Kidney (tissue), 14 donors: Measurements from ENCODE around the gene TPST1. TPM values are rescaled to one million over a fixed set of nuclear protein-coding genes. Genes with fewer than 3 reads are reported as not detected.
"Not testable (repeated sequence)": the region's sequence is repeated elsewhere in the genome, so short reads cannot be mapped to it uniquely, and the experiment has no call there.

Experiments
- DNase-seq, 5 donors: peaks; one replicate each; pipeline ENCODE4 v3.0.0-alpha.2; 2013 to 2020
- FAIRE-seq: peaks from 2 replicates; lab custom pipeline; 2012; peaks lifted over from hg19 to GRCh38; lab: Jason Lieb, UNC
- H3K27ac ChIP-seq, 2 donors: one replicate each; pipeline ENCODE4 v1.7.0; 2013; ENCODE audit warnings: low read depth in 2 of 2, low read length in 2 of 2, inconsistent platforms in 1 of 2
- H3K27me3 ChIP-seq: one replicate; pipeline ENCODE4 v1.7.1; 2013; ENCODE audit warnings: low read length, inconsistent platforms; ENCODE audit not compliant: control insufficient read depth, insufficient read depth
- H3K36me3 ChIP-seq, 3 donors: one replicate each; pipeline versions ENCODE4 v1.7.0 to v1.7.1; 2013; ENCODE audit warnings: low read length in 3 of 3, control low read depth in 1 of 3, inconsistent platforms in 1 of 3; ENCODE audit not compliant: insufficient read depth in 3 of 3, control insufficient read depth in 2 of 3
- H3K4me1 ChIP-seq, 3 donors: one replicate each; pipeline versions ENCODE4 v1.7.0 to v1.7.1; 2013; ENCODE audit warnings: low read length in 3 of 3, inconsistent platforms in 1 of 3, low read depth in 1 of 3; ENCODE audit not compliant: control insufficient read depth in 2 of 3, insufficient read depth in 2 of 3
- H3K4me3 ChIP-seq, 3 donors: one replicate each; pipeline versions ENCODE4 v1.7.0 to v1.8.1; 2013; ENCODE audit warnings: low read length in 3 of 3, control low read depth in 1 of 3, inconsistent platforms in 1 of 3
- H3K9ac ChIP-seq, 3 donors: one replicate each; pipeline versions ENCODE4 v1.7.0 to v1.7.1; 2013; ENCODE audit warnings: low read length in 3 of 3, control low read depth in 1 of 3, inconsistent platforms in 1 of 3
- H3K9me3 ChIP-seq, 3 donors: one replicate each; pipeline versions ENCODE4 v1.7.0 to v1.7.1; 2013; ENCODE audit warnings: low read length in 3 of 3, control low read depth in 1 of 3, inconsistent platforms in 1 of 3; ENCODE audit not compliant: control insufficient read depth in 2 of 3, insufficient read depth in 1 of 3
- CTCF ChIP-seq: IDR thresholded peaks from 3 replicates; pipeline ENCODE4 v1.5.1; 2012; ENCODE audit warnings: mild to moderate bottlenecking, moderate library complexity, borderline replicate concordance; ENCODE audit not compliant: insufficient read depth; ENCODE audit errors: extremely low read depth
- intact Hi-C: fragments of 100-400 bp; cut with DNase I; formaldehyde crosslinking; loops from one replicate; pipeline ENCODE4 v1.11.1; 2022
- polyA plus RNA-seq: library from polyadenylated mRNA; stranded (reverse); fragments of 350-450 nt; fragmentation: Illumina TruSeq; extraction: RNeasy Lipid Tissue Mini Kit (QIAGEN cat#74804); gene quantifications from one replicate; pipeline ENCODE4 v1.2.3, GENCODE V29; 2014; ENCODE audit warnings: low read depth, low replicate concordance; ENCODE audit not compliant: insufficient read depth
- total RNA-seq: library from RNA; stranded (reverse); fragmentation: NEBNext Ultra II Directional; extraction: Animal tissue kit (Norgen Biotek cat#: 25700); gene quantifications from one replicate; pipeline ENCODE4 v1.2.1, GENCODE V29; 2021
- donor health status: control.
- donor health status: control.
- donor health status: control.
- donor health status: control.
- donor health status: control.
- donor health status: DM: yes; HTN: yes; CAD: no.
- donor health status: Normal renal cell carcinoma (clear cell type).

Gene TPST1
- total and polyA plus RNA-seq, 2 donors from 2014 or later, result 23.6 to 35.7 TPM

- no peak for FAIRE-seq
- no peak for TF ChIP-seq CTCF
- H3K36me3 ChIP-seq, result no peaks in the 10 kb centered on the region
- H3K27me3 ChIP-seq, result no peaks in the 10 kb centered on the region
- no peak overlapping the region for H3K9ac ChIP-seq
- no peaks in the 10 kb centered on the region for H3K4me1 ChIP-seq
- no peak overlapping the region for H3K27ac ChIP-seq
- intact Hi-C loops, result no loop called here
- no peaks in the 10 kb centered on the region for H3K9me3 ChIP-seq
- H3K4me3 ChIP-seq, result no peak overlapping the region
- DNase-seq, result no peak
These were observed 16.3 kb downstream of the TPST1 start for GRCh38 chr7:66221442-66221841.

DNA sequence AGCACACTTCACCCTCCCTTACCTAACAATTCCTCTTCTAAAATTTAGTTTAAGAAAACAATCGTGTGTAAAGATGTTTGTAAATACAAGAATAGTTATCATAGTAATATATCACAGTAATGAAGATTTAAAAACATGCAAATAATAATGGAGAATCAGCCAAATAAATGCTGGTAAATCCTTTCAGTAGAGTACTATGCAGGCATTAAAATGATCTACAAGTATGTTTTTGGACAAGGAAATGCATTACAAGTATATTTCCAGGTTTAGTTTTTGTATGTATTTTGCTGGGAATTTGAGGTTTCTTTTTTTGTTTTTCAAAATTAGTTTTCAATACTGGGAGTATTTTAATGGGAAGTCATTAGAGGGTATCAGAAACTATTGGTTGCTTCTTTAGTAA is 22.7 kb downstream of the TPST1 start:
- no peaks in the 10 kb centered on the region for H3K9me3 ChIP-seq
- H3K9ac ChIP-seq, result no peak overlapping the region
- intact Hi-C loops, result no loop called here
- DNase-seq (no peak), FAIRE-seq (no peak)
- no peak overlapping the region for H3K4me3 ChIP-seq
- no peaks in the 10 kb centered on the region for H3K27me3 ChIP-seq
- no peak overlapping the region for H3K27ac ChIP-seq
- no peaks in the 10 kb centered on the region for H3K36me3 ChIP-seq
- H3K4me1 ChIP-seq, result no peaks in the 10 kb centered on the region
- TF ChIP-seq CTCF, result no peak

DNA sequence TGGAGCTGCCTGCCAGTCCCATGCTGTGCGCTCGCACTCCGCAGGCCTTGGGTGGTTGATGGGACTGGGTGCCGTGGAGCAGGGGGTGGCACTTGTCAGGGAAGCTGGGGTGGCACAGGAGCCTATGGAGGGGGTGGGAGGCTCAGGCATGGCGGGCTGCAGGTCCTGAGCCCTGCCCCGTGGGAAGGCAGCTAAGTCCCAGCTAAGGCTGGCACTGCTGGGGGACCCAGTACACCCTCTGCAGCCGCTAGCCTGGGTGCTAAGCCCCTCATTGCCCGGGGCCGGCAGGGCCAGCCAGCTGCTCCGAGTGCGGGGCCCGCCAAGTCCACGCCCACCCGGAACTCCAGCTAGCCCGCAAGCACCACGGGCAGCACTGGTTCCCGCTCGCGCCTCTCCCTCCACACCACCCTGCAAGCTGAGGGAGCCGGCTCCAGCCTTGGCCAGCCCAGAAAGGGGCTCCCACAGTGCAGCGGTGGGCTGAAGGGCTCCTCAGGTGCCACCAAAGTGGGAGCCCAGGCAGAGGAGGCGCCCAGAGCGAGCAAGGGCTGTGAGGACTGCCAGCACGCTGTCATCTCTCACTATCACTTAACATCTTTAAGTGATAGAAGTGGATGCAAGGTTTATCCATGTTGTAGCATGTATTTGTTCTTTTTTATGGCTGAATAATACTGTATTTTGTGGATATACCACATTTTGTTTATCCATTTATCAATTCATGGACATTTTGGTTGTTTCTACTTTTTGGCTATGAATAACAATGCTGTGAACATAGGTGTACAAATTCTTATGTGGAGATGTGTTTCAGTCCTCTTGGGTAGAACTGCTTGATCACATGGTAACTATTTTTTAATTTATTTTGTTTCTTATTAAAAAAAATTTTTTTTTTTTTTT is 26.4 kb downstream of the TPST1 start:
- H3K4me3 ChIP-seq, result not testable (repeated sequence)

DNA sequence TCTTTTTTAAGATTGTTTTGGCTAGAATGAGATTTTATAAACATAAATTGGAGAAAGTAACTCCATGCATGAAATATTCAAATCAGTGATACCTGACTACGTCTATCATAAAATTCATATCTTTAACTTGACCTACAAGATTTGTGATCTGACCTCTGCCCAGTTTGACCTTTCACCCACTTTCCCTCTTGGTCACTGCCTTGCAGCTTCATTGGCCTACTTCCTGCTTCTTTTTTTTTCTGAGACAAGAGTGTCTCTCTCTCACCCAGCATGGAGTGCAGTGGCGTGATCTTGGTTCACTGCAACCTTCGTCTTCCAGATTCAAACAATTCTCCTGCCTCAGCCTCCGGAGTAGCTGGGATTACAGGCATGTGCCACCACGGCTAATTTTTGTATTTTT is 28.5 kb downstream of the TPST1 start:
- Histone ChIP-seq H3K27ac (no peak overlapping the region), H3K36me3 (no peaks in the 10 kb centered on the region), H3K9me3 (no peaks in the 10 kb centered on the region), H3K4me3 (no peak overlapping the region), H3K9ac (no peak overlapping the region), H3K4me1 (peaks cover 2 to 22% (median 7%) of the 10 kb centered on the region in 3 donors), H3K27me3 (no peaks in the 10 kb centered on the region)
- no peak for FAIRE-seq
- DNase-seq, result no peak
- no peak for TF ChIP-seq CTCF
- intact Hi-C loops, result no loop called here

More for the DNA sequence above, 26.4 kb downstream of the TPST1 start:
- H3K36me3 ChIP-seq, FAIRE-seq, H3K27ac ChIP-seq, H3K9ac ChIP-seq, H3K4me1 ChIP-seq, intact Hi-C loops, H3K9me3 ChIP-seq, H3K27me3 ChIP-seq, DNase-seq: not testable (repeated sequence)
